HCT116 (cell line): ENCODE data around the gene ANKS1A.

Experiments
- ATF3 ChIP-seq: IDR thresholded peaks from 2 replicates; pipeline ENCODE4 v1.6.1; 2012
- CBX3 ChIP-seq: IDR thresholded peaks from 2 replicates; pipeline ENCODE4 v1.6.1; 2012; ENCODE audit warnings: low read depth
- CTCF ChIP-seq, 3 experiments: fragments of 200-600 bp in 1 of 3; sonication (generic) in 1 of 3; IDR thresholded peaks in 2 of 3; conservative IDR thresholded peaks in 1 of 3; 2 replicates each; pipeline ENCODE4 v1.5.1; 2012 to 2017; ENCODE audit warnings: low read depth in 2 of 3, low read length in 2 of 3, antibody characterized with exemption in 1 of 3, borderline replicate concordance in 1 of 3, control low read depth in 1 of 3, mild to moderate bottlenecking in 1 of 3, mixed read lengths in 1 of 3, mixed run types in 1 of 3, moderate library complexity in 1 of 3; ENCODE audit not compliant: insufficient read depth in 1 of 3
- EGR1 ChIP-seq: IDR thresholded peaks from 2 replicates; pipeline ENCODE4 v1.6.1; 2012; ENCODE audit warnings: low read depth
- EZH2 ChIP-seq: fragments of 200-600 bp; sonication (generic); IDR thresholded peaks from 2 replicates; pipeline ENCODE4 v1.6.1; 2017; ENCODE audit warnings: antibody characterized with exemption, mixed run types
- EZH2phosphoT487 ChIP-seq: fragments of 200-600 bp; IDR thresholded peaks from 2 replicates; pipeline ENCODE4 v1.6.1; 2018; ENCODE audit warnings: antibody characterized with exemption, borderline replicate concordance
- FOSL1 ChIP-seq: IDR thresholded peaks from 2 replicates; pipeline ENCODE4 v1.6.1; 2012; ENCODE audit warnings: low read depth
- JUND ChIP-seq: IDR thresholded peaks from 2 replicates; pipeline ENCODE4 v1.6.1; 2012
- POLR2A ChIP-seq: IDR thresholded peaks from 2 replicates; pipeline ENCODE4 v1.7.0; 2011; ENCODE audit warnings: borderline replicate concordance; ENCODE audit not compliant: insufficient read depth, insufficient read length; ENCODE audit errors: extremely low read depth
- POLR2AphosphoS5 ChIP-seq: IDR thresholded peaks from 2 replicates; pipeline ENCODE4 v1.6.1; 2011; ENCODE audit warnings: mild to moderate bottlenecking, low read depth, low read length, moderate library complexity
- ZBTB33 ChIP-seq: IDR thresholded peaks from 2 replicates; pipeline ENCODE4 v1.6.1; 2011; ENCODE audit warnings: mild to moderate bottlenecking, low read length, moderate library complexity; ENCODE audit not compliant: insufficient replicate concordance; ENCODE audit errors: extremely low read depth
- ZFX ChIP-seq: fragments of 450-650 bp; IDR thresholded peaks from 2 replicates; pipeline ENCODE4 v1.6.1; 2017
- TF ChIP-seq, protein P1 (sequence below): IDR thresholded peaks from 2 replicates; pipeline ENCODE4 v1.6.1; 2012; ENCODE audit warnings: low read depth
- TF ChIP-seq, protein P2 (sequence below): IDR thresholded peaks from 2 replicates; pipeline ENCODE4 v1.6.1; 2012

GRCh38 chr6:35015996-35016395 is 126.9 kb downstream of the ANKS1A start:
- TF ChIP-seq ATF3 (no peak), EGR1 (no peak), POLR2AphosphoS5 (no peak), CTCF (IDR thresholded peaks at IDR 0.05 in 2 of 3, conservative IDR thresholded peaks at IDR 0.05 in 1 of 3; ENCODE audit: borderline replicate concordance in 1 of 3, insufficient read depth in 1 of 3, low read depth in 2 of 3, low read length in 2 of 3) (no peak), FOSL1 (no peak), ZBTB33 (no peak), POLR2A (no peak), EZH2 (no peak), ZFX (no peak), JUND (no peak), CBX3 (no peak), EZH2phosphoT487 (no peak)
- TF ChIP-seq, protein P1, sequence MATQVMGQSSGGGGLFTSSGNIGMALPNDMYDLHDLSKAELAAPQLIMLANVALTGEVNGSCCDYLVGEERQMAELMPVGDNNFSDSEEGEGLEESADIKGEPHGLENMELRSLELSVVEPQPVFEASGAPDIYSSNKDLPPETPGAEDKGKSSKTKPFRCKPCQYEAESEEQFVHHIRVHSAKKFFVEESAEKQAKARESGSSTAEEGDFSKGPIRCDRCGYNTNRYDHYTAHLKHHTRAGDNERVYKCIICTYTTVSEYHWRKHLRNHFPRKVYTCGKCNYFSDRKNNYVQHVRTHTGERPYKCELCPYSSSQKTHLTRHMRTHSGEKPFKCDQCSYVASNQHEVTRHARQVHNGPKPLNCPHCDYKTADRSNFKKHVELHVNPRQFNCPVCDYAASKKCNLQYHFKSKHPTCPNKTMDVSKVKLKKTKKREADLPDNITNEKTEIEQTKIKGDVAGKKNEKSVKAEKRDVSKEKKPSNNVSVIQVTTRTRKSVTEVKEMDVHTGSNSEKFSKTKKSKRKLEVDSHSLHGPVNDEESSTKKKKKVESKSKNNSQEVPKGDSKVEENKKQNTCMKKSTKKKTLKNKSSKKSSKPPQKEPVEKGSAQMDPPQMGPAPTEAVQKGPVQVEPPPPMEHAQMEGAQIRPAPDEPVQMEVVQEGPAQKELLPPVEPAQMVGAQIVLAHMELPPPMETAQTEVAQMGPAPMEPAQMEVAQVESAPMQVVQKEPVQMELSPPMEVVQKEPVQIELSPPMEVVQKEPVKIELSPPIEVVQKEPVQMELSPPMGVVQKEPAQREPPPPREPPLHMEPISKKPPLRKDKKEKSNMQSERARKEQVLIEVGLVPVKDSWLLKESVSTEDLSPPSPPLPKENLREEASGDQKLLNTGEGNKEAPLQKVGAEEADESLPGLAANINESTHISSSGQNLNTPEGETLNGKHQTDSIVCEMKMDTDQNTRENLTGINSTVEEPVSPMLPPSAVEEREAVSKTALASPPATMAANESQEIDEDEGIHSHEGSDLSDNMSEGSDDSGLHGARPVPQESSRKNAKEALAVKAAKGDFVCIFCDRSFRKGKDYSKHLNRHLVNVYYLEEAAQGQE, result no peak
- TF ChIP-seq, protein P2, sequence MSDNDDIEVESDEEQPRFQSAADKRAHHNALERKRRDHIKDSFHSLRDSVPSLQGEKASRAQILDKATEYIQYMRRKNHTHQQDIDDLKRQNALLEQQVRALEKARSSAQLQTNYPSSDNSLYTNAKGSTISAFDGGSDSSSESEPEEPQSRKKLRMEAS, result no peak
